Lung (tissue), 12 donors: ENCODE results near the gene DUOXA1. TPM values are rescaled to one million over a fixed set of nuclear protein-coding genes. Genes with fewer than 3 reads are reported as not detected.

Experiments
- ATAC-seq: fragments of 200-7000 bp; cut with Tn5 transposase; one replicate; pipeline ENCODE4 v1.9.1; 2020; ENCODE audit warnings: moderate number of reproducible peaks; ENCODE audit not compliant: insufficient read depth, low FRiP score
- DNase-seq, 3 donors: peaks; one replicate each; pipeline ENCODE4 v3.0.0-alpha.2; 2013 to 2017
- H3K27ac ChIP-seq, 2 donors: one replicate each; pipeline ENCODE4 v1.5.1; 2013; ENCODE audit warnings: mild to moderate bottlenecking in 2 of 2, moderate library complexity in 2 of 2, control low read depth in 1 of 2, inconsistent platforms in 1 of 2, low read depth in 1 of 2, low read length in 1 of 2
- H3K27me3 ChIP-seq, 3 donors: one replicate each; pipeline ENCODE4 v1.5.1; 2013; ENCODE audit warnings: low read length in 2 of 3; ENCODE audit not compliant: control insufficient read depth in 3 of 3, insufficient read depth in 3 of 3
- H3K36me3 ChIP-seq, 4 donors: one replicate each; pipeline ENCODE4 v1.5.1; 2013; ENCODE audit warnings: low read length in 4 of 4, mild to moderate bottlenecking in 1 of 4, moderate library complexity in 1 of 4; ENCODE audit not compliant: control insufficient read depth in 4 of 4, insufficient read depth in 4 of 4
- H3K4me1 ChIP-seq, 5 donors: one replicate each; pipeline ENCODE4 v1.5.1; 2013; ENCODE audit warnings: low read length in 5 of 5, mild to moderate bottlenecking in 2 of 5, moderate library complexity in 1 of 5; ENCODE audit not compliant: control insufficient read depth in 5 of 5, insufficient read depth in 5 of 5
- H3K4me3 ChIP-seq: one replicate; pipeline ENCODE4 v1.5.1; 2013; ENCODE audit warnings: mild to moderate bottlenecking, control low read depth, moderate library complexity
- H3K9ac ChIP-seq, 2 donors: one replicate each; pipeline ENCODE4 v1.5.1; 2013; ENCODE audit warnings: low read length in 2 of 2, control low read depth in 1 of 2; ENCODE audit not compliant: insufficient read depth in 1 of 2
- H3K9me3 ChIP-seq, 4 donors: one replicate each; pipeline ENCODE4 v1.5.1; 2013; ENCODE audit warnings: low read length in 3 of 4, mild to moderate bottlenecking in 1 of 4, moderate library complexity in 1 of 4; ENCODE audit not compliant: control insufficient read depth in 4 of 4, insufficient read depth in 3 of 4
- CTCF ChIP-seq: IDR thresholded peaks from 2 replicates; pipeline ENCODE4 v1.5.1; 2012; ENCODE audit warnings: mild to moderate bottlenecking; ENCODE audit errors: control extremely low read depth, extremely low read depth
- WGBS, 2 donors: extraction: QIAGEN DNeasy Blood & Tissue Kit; methylation state at CpG; one replicate each; pipeline ENCODE4 v1.1.7; 2013; 5-methylcytosine and 5-hydroxymethylcytosine counted together
- polyA plus RNA-seq, 2 donors: library from polyadenylated mRNA; stranded (reverse); fragments of 200-250 nt; gene quantifications; one replicate each; pipeline ENCODE4 v1.2.1, GENCODE V29; 2013
- total RNA-seq, 2 donors: library from RNA; depleted of rRNA in 1 of 2; stranded (reverse); fragments of >200 nt in 1 of 2; gene quantifications; one replicate each; pipeline ENCODE4 v1.2.1, GENCODE V29; 2014 to 2021
- donor health status: control.
- donor health status: control.
- donor health status: Bipolar disorder and iron deficiency.
- donor health status: healthy.
- donor health status: DM: yes; HTN: yes; CAD: no.

The DUOXA1 gene
- total and polyA plus RNA-seq, 4 donors: 42.6 to 203 (median 108) TPM

GRCh38 chr15:45149060-45149459, 19.4 kb upstream of the DUOXA1 start:
- no peak for ATAC-seq
- peaks cover 0 to 27% (median 0%) of the 10 kb centered on the region in 4 donors for H3K36me3 ChIP-seq
- no peak overlapping the region for H3K27ac ChIP-seq
- peaks cover 0 to 5% (median 0%) of the 10 kb centered on the region in 5 donors for H3K4me1 ChIP-seq
- H3K9ac ChIP-seq: no peak overlapping the region
- H3K27me3 ChIP-seq: peaks cover 0 to 2% (median 0%) of the 10 kb centered on the region in 3 donors
- H3K4me3 ChIP-seq: no peak overlapping the region
- TF ChIP-seq CTCF: no peak
- no peak for DNase-seq
- 85 to 92% methylated on average over 1 of the region's 1 CpG for WGBS, 2 donors
- no peaks in the 10 kb centered on the region for H3K9me3 ChIP-seq

DNA sequence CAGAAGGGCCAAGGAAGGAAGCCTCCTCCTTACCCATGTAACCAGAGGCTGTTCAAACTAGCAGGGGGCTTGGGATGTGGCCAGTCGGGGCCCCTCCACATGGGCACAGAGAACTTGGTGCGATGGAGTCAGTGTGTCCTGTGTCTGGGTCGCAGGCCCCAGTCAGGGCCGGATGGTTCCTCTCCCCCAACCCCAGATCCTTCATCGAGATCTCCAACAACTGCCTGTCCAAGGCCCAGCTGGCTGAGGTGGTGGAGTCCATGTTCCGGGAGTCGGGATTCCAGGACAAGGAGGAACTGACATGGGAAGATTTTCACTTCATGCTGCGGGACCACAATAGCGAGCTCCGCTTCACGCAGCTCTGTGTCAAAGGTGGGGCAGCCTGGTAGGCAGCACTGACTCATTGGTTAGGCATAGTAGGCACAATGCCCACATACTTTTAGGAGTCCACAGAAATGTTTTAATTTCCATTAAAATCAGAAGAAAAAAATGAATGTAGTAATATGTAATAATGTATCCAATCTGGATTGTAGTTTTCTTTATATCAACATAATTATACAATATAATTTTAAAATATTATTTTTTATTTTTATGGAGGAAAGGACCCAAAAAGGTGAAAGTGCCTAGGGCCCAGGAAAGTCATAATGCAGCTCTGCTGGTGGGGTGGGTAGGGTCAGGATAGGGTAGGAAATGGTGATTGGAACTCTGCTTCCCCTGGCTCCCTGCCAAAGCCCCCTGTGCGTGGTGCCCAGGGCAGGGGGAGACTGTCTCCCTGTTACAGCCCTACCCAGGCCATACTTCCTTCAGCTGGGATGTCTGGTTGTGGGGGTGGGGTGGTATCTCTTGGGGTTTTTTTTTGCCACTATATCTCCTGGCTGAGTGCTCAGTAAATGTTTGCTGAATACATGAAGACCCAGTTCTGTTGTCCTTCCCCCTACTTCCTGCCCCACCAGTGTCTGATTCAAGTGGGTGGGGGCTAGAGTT, 18.7 kb upstream of the DUOXA1 start:
- DNase-seq (no peak), ATAC-seq (no peak)
- H3K9ac ChIP-seq: no peak overlapping the region
- no peak overlapping the region for H3K27ac ChIP-seq
- H3K36me3 ChIP-seq: peaks cover 0 to 25% (median 0%) of the 10 kb centered on the region in 4 donors
- peaks cover 0 to 2% (median 0%) of the 10 kb centered on the region in 3 donors for H3K27me3 ChIP-seq
- 87 to 88% methylated on average over 12 of the region's 12 CpGs for WGBS, 2 donors
- no peak overlapping the region for H3K4me3 ChIP-seq
- no peak for TF ChIP-seq CTCF
- H3K4me1 ChIP-seq: peaks cover 0 to 5% (median 0%) of the 10 kb centered on the region in 5 donors
- H3K9me3 ChIP-seq: no peaks in the 10 kb centered on the region

DNA sequence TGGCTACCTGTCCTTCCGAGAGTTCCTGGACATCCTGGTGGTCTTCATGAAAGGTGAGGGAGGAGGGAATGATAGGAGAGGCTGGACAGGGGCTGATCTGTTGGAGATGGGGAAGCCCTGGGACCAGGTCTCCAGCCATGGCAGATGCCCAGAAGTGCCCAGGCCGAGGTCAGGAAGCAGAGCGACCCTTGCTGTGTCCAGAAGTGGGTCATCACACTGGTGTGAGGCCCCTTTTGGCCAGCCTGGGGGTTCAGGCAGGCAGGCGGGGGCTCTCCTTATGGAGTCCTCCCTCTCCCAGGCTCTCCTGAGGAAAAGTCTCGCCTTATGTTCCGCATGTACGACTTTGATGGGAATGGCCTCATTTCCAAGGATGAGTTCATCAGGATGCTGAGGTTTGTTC, 17.9 kb upstream of the DUOXA1 start:
- H3K9ac ChIP-seq: no peak overlapping the region
- 93 to 95% methylated on average over 7 of the region's 7 CpGs for WGBS, 2 donors
- no peak overlapping the region for H3K4me3 ChIP-seq
- no peak for TF ChIP-seq CTCF
- H3K36me3 ChIP-seq: peaks cover 0 to 30% (median 0%) of the 10 kb centered on the region in 4 donors
- peaks cover 0 to 8% (median 0%) of the 10 kb centered on the region in 5 donors for H3K4me1 ChIP-seq
- no peak for DNase-seq
- H3K27me3 ChIP-seq: peaks cover 0 to 2% (median 0%) of the 10 kb centered on the region in 3 donors
- no peaks in the 10 kb centered on the region for H3K9me3 ChIP-seq
- no peak for ATAC-seq
- no peak overlapping the region for H3K27ac ChIP-seq
